PFSK-1 (cell line): Measurements from ENCODE around the gene HPS5.

Experiments used
- FOXP2 ChIP-seq: optimal IDR thresholded peaks from 2 replicates; pipeline ENCODE3; 2011; ENCODE audit warnings: borderline replicate concordance, control low read depth, inconsistent platforms; ENCODE audit not compliant: insufficient read depth; ENCODE audit errors: extremely low read length, extremely low read depth
- POLR2AphosphoS5 ChIP-seq: IDR thresholded peaks from 2 replicates; pipeline ENCODE4 v1.6.1; 2012; ENCODE audit warnings: low read depth, mild to moderate bottlenecking, control low read depth, low read length, moderate library complexity
- REST ChIP-seq, 2 experiments: IDR thresholded peaks; 2 replicates each; pipeline versions ENCODE4 v1.6.1 to v1.8.0; 2011 to 2012; ENCODE audit warnings: low read depth in 2 of 2, low read length in 2 of 2, control low read depth in 1 of 2, inconsistent platforms in 1 of 2, mild to moderate bottlenecking in 1 of 2, moderate library complexity in 1 of 2; ENCODE audit not compliant: insufficient read depth in 1 of 2
- SIN3A ChIP-seq: IDR thresholded peaks from 2 replicates; pipeline ENCODE4 v1.6.1; 2012; ENCODE audit warnings: mild to moderate bottlenecking, low read length, moderate library complexity, borderline replicate concordance; ENCODE audit not compliant: insufficient read depth
- TAF1 ChIP-seq: IDR thresholded peaks from 2 replicates; pipeline ENCODE4 v1.6.1; 2012; ENCODE audit warnings: low read length, control low read depth, borderline replicate concordance; ENCODE audit not compliant: insufficient read depth

HPS5 gene

GRCh38 chr11:18239655-18240054 is 82.3 kb downstream of the HPS5 start:
- TF ChIP-seq POLR2AphosphoS5 (no peak), TAF1 (no peak), REST (IDR thresholded peaks at IDR 0.05; ENCODE audit: insufficient read depth in 1 of 2, low read depth in 2 of 2, low read length in 2 of 2) (no peak), SIN3A (no peak), FOXP2 (no peak)

DNA sequence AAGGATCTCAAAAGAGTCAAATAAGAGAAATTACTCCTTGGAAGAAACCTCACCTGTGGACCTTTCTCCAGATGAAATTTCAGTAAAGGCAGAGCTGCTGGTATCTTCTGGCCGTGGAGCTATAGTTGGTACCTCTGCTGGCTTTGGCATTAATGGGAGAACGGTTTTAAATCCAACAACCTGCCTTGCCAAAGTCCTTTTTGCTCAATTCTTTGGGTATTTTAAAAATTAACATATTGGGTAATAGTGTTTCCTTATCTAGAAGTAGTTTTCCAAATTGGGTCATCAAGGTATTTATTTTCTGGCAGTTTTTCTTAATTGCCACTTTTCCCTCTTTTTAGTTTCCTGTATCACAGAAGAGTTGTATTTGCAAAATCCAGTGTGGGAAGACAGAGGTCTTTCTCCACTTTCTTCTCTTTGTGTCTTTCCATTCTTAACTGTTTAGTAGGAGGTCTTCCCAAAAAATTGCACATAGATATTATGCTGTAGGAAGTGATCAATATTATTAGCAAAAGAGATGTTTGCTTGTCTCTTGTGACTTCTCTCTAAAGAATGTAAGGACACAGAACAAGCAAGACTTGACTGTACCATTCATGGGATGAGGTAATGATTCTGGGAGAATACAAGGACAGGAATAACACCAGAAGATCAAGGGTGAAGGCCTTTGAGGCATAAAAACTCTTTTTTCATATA is 85.1 kb downstream of the HPS5 start, which contains the start of gene SAA4:
Gene SAA4 (minus strand): TSS at position 139 of the 693 bp plus-strand sequence. CDS start 876 bp downstream, outside the sequence.
- TF ChIP-seq POLR2AphosphoS5, result no peak
- no peak for TF ChIP-seq REST (IDR thresholded peaks at IDR 0.05; ENCODE audit: insufficient read depth in 1 of 2, low read depth in 2 of 2, low read length in 2 of 2)
- no peak for TF ChIP-seq SIN3A
- no peak for TF ChIP-seq FOXP2
- no peak for TF ChIP-seq TAF1

DNA sequence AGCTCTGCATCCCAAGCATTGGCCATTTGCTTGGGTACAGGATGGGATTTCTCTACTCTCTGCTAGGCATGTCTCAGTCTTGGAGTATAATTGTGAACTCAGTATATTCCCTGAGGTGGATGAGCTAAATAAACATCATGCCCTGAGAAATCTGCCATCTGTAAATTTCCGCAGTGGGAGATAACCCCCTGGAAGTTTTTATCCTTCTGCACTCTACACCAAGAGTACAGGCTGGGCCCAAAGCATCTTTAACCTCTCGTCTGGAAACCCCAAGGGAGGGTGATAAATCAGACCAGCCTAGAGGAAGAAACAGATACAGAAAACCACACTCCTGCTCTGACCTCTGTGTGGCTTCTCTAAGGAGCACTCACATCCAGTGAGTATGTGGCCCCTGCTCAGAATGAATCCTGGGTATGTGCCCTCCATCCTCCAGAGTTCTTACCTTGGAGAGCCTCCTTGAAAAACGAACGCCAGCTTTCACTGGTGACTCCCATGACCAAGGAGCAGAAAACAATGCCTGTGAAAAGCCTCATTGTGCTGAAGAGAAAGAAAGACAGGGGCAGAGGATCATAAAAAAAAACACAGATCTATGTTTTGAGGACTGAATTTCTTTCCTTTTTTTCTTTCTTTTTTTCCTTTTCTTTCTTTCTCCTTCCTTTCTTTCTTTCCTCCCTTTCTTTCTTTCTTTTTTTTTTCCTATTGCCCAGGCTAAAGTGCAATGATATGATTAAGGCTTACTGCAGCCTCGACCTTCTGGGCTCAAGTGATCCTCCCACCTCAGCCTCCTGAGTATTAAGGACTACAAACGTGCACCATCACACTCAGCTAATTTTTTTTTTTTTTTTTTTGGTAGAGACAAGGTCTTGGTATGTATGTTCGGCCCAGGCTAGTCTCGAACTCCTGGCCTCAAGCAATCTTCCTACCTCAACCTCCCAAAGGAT is 86.3 kb downstream of the HPS5 start:
- no peak for TF ChIP-seq TAF1
- no peak for TF ChIP-seq FOXP2
- no peak for TF ChIP-seq POLR2AphosphoS5
- no peak for TF ChIP-seq REST (IDR thresholded peaks at IDR 0.05; ENCODE audit: insufficient read depth in 1 of 2, low read depth in 2 of 2, low read length in 2 of 2)
- TF ChIP-seq SIN3A, result no peak

- TF ChIP-seq REST (IDR thresholded peaks at IDR 0.05; ENCODE audit: insufficient read depth in 1 of 2, low read depth in 2 of 2, low read length in 2 of 2) (no peak), POLR2AphosphoS5 (no peak), TAF1 (no peak), SIN3A (no peak), FOXP2 (no peak)
Measured at GRCh38 chr11:18233912-18234311, 88.0 kb downstream of the HPS5 start.
